HT1080 (cell line): ENCODE results near the gene TRIM67. TPM values are rescaled to one million over a fixed set of nuclear protein-coding genes. Genes with fewer than 3 reads are reported as not detected.
"Not testable (repeated sequence)": the region's sequence is repeated elsewhere in the genome, so short reads cannot be mapped to it uniquely, and the experiment has no call there.

Experiments
- DNase-seq: peaks from one replicate; pipeline ENCODE4 v3.0.0-alpha.2; 2015; ENCODE audit warnings: low read depth
- polyA plus RNA-seq, 2 experiments: library from polyadenylated mRNA; depleted of rRNA; stranded (reverse); fragments of >200 nt; gene quantifications; 2 replicates each; pipeline ENCODE4 v1.2.3, GENCODE V29; 2015
- total RNA-seq: library from RNA; depleted of rRNA; stranded (reverse); fragments of >200 nt; shearing (Covaris generic); gene quantifications from 2 replicates; pipeline ENCODE4 v1.2.3, GENCODE V29; 2014; rRNA removed

Gene TRIM67
- not detected in 2 replicates for total RNA-seq
- not detected in 2 replicates for polyA plus RNA-seq (2015; cell fraction: cytosol; rRNA removed)
- polyA plus RNA-seq (2015; cell fraction: nucleus; rRNA removed) = not detected in 2 replicates

GRCh38 chr1:231161667-231162296 is at the start of gene TRIM67:
Gene TRIM67, plus strand, starts transcription at chr1:231162058. Its CDS starts 912 bp downstream, at chr1:231162970.
- DNase-seq = no peak

DNA sequence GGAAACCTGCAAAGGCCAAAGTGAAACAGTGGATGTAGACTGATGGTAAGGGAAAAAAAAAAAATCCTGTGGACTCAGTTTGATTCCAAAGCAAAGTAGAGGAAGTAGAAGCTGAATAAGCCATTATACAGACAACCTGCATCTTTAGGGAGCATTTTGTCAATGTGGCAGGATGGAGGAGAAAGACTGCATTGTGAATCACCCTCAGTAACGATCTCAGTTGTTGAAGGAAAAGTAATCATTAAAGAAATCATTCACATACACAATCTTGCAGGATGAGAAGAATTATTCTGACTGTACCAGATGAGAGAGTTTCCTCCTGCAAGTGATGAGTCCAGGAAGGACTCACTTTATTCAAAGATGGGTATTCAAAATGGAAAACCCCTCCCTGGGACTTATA is 45.1 kb upstream of the TRIM67 start:
- DNase-seq = no peak

- DNase-seq = no peak
Observed at GRCh38 chr1:231118704-231119453, 43.0 kb upstream of the TRIM67 start.

- no peak for DNase-seq
Observed at GRCh38 chr1:231121533-231121932, 40.3 kb upstream of the TRIM67 start.

- DNase-seq = no peak
Observed at GRCh38 chr1:231122143-231122542, 39.7 kb upstream of the TRIM67 start.

DNA sequence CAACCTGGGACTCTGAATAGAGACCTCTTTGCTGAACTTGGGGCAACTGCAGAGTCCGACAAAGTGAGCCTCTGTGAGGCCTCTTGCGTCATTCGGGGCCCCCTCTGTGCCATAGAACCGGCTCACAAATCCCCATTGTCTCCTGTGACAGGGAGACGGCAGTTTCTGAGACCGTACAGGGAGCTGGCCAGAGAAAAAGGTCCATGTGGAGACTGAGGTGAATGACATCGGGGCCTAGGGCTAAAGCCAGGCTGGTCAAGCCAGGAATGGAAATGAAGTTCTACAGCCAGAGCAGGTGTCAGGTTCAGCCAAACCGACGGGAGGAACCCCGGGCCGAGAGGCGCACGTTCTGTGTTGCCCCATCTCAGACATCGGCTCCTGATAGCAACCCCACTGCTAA is 37.1 kb upstream of the TRIM67 start:
- no peak for DNase-seq

DNA sequence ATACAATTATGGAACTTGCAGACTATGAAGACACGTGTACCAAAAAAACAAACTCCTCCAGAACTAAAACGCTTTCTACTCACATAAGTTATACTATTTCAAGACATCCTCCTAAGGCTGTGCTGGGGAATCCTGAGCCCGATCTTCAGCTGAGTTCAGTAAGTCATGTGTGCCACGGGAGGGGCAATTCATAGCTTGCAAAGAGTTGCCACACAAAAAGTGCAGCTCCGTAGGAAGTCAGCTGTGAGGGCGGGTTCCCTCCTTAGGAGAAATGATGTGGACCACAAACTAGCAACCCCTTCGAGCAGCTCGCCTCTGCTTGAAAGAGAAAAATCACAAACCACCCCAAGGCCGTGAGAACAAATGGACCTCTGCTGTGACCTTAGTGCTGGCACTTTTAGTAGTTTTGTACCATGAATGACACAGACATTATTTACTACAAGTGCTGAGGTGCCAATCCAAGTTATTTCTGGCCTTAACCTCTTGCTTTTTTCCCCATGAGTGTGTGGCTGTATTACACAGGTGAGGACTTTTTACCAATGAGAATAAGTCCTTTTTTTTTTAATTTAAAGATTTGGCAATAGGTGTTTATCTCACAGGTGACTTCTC is 35.8 kb upstream of the TRIM67 start:
- no peak for DNase-seq

GRCh38 chr1:231127106-231127505 is 34.8 kb upstream of the TRIM67 start:
- not testable (repeated sequence) for DNase-seq

DNA sequence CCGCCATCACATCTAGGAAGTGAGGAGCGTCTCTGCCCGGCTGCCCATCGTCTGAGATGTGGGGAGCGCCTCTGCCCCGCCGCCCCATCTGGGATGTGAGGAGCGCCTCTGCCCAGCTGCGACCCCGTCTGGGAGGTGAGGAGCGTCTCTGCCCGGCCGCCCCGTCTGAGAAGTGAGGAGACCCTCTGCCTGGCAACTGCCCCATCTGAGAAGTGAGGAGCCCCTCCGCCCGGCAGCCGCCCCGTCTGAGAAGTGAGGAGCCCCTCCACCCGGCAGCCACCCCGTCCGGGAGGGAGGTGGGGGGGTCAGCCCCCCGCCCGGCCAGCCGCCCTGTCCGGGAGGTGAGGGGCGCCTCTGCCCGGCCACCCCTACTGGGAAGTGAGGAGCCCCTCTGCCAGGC is 33.4 kb upstream of the TRIM67 start:
- not testable (repeated sequence) for DNase-seq

- no peak for DNase-seq
Observed at GRCh38 chr1:231130544-231130943, 31.3 kb upstream of the TRIM67 start.

- not testable (repeated sequence) for DNase-seq
Observed at GRCh38 chr1:231132591-231132990, 29.3 kb upstream of the TRIM67 start.

DNA sequence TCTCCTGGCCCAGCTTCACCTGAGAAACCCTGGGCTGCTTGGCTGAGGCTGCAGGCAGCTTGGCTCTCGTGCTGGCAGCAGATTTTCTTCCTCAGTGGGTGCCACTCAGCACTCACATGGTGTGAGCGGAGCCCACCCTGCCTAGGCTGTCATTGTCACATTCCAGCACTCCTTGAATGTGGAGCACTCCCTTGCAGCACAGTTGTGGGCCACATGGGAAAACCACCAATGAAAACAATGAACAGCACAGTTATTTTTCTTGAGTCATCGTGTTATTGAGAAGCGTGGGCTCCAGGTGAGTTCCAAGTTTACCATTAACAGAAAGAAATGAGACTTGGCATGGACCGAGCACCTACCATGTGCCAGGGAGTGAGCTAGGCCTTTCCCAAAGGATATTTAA is 27.2 kb upstream of the TRIM67 start:
- no peak for DNase-seq

- DNase-seq = no peak
Observed at GRCh38 chr1:231138236-231138635, 23.6 kb upstream of the TRIM67 start.

DNA sequence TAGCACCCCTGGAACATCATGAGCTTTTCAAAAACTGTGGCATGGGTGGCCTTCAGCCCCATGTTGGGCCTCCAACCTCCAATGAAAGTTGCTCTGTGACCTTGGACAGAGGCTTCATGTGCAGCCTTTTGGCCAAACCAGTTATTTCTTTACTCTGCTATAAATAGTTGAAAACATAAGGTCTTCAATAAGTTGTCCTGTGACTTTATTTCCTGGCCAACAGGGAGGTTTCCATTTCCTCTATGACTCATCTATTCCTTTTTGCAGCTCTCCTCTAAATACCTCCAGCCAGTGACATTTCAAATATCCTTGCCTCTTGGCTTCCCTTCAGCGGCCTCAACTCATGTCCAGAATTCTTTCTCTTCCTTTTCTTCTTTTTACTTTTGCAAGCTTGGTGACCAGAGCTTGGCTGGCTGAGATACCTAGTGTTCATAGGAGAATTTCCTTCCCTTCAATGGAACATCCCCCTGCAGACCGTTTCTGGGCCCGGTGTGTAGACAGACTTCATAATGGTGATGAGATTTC is 22.7 kb upstream of the TRIM67 start:
- peak; percentile 91 for DNase-seq

GRCh38 chr1:231139659-231140654 is 21.9 kb upstream of the TRIM67 start:
- DNase-seq = peak; percentile 84

DNA sequence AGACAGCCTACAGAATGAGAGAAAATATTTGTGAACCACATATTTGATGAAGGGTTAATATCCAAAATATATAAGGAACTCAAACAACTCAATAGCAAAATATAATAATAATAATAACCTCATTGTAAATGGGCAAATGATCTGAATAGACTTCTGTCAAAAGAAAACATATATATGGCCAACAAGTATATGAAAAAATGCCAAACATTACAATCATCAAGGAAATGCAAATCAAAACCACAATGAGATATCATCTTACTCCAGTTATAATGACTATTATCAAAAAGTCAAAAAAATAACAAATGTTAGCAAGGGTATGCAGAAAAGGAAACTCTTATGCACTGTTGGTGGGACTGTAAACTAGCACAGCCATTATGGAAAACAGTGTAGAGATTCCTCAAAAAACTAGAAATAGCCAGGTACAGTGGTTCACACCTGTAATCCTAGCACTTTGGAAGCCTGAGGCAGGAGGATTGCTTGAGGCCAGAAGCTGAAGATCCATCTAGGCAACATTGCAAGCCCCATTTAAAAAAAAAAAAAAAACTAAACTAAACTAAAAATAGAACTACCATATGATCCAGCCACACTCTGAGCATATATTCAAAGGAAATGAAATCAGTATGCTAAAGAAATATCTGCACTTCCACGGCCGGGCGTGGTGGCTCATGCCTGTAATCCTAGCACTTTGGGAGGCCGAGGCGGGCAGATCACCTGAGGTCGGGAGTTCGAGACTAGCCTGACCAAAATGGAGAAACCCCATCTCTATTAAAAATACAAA is 17.3 kb upstream of the TRIM67 start:
- DNase-seq = no peak

DNA sequence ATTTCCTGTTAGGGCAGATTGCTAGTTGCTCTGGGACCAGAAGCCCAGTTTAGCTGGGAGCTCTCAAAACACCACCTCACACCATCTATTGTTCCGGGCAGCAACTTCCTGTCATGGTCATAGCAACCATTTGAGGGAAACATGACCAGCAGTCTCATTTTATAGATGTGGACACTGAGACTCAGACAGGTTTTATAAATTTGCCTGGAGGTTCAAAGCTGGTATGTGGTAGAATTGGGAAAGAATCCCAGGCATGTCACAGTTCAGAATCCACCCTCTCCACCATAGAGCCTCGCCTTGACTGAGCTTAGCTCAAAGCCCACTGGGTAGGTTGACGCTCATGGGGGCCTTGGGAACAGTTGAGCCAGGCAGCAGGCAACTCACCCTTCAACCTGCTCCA is 14.0 kb upstream of the TRIM67 start:
- peak; percentile 28 for DNase-seq

DNA sequence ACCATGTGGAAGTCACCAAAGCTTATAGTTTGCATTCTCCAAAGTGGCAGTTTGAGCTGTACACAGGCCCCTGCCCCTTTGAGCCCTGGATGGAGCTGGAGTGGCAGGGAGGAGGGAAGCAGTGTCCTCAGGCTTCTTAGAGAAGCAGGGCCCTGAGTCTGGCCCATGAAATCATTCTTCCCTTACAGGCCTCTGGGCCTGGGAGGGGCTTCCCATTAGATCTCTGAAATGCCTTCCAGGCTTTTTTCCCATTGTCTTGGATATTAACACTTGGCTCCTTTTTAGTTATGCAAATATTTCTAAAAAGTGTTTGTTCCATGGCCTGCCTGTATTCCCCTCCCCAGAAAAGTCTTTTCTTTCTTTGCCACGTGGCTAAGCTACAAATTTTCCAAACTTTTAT is 10.0 kb upstream of the TRIM67 start:
- DNase-seq = no peak

DNA sequence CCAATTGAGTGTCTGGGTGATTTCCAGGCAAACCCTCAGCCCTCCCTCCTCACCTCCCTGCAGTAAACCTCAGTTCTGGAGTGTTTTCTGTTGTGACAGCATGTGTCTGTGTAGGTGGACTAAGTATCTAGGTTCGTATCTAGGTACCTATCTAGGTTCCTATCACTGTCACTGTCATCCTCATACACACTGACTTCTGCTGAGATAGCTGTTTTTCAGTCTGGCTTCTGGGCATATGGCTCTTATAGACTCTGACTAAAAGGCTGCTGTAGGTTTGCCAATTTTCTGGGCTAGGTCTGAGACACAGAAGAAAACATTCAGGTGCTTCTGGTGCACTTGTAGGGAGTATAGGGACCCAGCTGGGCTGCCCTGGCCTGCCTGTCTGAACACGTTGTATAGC is 8.1 kb upstream of the TRIM67 start:
- DNase-seq = no peak

GRCh38 chr1:231155808-231156207 is 6.0 kb upstream of the TRIM67 start:
- no peak for DNase-seq
